NCI-H510A treated with DMSO at 0.1 percent for 48 hours (cell line): Measurements from ENCODE around the gene SORCS2.

Experiments
- DNase-seq: peaks from one replicate; lab custom pipeline; 2025; lab: John Stamatoyannopoulos, UW

The SORCS2 gene

DNA sequence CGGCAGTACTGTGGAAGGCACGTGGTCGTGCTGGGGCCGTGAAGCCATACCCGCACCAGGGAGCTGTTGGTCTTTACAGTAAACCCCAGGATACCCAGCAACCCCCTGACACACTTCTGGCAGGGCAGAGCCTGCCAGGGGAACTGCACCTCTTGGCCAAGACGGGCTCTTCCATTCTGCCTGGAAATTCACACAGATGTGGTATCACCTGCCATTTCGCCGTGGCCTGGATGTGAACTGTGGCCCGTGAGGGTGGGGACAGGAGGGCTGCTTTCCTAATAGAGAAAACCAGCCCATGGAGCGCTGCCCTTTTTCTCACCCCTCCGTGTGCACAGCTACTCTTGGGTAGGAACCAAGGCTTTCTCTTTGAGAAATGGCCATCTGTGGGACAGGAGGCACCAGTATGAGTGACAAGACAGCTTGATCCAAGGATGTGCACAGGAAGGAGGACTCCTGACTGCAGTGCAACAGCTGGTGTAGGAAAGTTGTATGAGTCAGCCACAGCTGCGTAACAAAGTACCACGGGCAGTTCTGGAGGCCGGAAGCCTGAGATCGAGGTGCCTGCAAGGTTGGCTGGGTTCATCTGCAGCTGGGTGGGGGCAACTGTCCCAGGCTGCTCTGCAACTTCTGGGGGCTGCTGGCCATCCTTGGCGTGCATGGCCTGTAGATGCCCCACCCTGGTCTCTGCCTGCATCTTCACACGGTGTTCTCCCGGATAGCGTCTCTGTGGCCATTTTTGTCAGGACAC, 146.7 kb downstream of the SORCS2 start:
- no peak for DNase-seq

DNA sequence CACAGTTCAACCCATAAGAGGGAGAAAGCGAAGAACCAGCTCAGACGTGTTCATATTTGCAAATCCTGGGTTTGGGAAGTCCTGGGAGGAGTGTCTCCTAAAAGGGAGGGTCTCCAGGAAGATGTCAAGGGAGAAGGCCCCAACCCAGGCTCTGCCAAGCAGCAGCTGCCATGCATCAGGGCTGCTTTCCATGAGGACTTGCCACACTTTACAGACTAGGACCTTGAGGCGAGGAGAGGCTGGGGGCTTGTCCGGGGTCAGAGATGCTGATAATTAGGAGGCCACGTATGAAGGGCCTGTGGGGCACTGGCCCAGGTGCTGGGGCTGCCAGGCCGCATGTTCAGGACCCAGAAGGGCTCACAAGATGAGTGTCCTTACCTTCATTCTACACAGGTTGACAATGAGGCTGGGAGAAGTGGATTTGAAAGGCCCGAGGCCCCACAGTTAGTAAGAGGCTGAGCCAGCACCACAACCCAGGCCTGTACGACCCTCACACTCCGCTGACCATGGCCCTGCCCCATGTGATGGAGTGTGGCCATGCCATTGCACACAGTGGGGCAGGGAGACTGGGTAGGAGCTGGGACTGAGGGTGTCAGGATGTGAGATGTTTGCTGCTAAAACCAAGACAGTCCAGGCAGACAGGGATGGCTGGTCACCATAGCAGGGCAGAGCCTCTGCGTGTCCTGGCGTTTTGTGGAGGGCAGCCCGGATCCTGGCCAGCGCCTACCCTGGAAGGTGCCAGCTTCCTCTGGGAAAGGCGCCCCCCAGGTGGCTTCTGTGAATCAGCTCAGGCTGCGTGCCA, 147.6 kb downstream of the SORCS2 start:
- DNase-seq = no peak

DNA sequence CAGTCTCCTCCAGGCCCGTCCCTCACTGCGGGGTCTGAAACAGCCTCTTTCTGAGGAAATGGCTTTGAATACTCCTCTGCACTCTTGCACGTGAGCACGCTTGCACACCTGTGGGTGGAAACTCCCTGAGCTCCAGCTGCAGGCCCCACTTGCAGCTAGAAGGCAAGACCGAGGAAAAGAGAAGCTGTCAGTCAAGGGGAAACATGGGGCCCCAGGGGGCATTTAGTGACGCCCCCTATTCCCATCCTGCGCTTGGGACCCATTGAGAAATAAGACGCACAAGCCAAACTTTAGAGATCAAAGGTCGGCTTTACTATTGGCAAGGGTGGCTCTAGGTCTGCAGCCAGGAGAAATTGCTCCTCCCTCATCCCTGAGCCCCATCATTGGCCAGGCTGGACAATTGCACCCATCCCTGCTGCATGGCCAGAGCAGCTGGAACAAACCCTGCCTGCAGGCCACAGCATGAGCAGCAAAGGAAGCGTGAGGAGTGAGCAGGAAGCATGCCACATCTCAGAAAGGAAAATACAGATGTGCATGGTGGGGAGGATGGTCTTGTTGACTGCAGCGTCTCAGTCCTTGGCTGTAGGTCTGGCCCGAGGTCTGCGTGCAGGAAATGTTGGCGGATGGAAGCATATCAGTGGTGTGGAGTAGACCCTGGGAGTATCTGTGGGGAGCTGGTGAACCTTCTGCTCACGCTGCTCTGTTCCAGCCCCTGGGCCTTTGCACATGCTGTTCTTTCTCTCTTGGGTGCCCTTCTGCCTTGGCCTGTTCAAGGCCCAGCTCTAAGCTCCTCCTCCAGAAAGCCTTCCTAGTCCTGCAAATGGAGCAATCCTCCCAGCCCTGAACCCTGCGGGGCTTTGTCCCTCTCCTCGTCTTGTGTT, 148.5 kb downstream of the SORCS2 start:
- DNase-seq = no peak

DNA sequence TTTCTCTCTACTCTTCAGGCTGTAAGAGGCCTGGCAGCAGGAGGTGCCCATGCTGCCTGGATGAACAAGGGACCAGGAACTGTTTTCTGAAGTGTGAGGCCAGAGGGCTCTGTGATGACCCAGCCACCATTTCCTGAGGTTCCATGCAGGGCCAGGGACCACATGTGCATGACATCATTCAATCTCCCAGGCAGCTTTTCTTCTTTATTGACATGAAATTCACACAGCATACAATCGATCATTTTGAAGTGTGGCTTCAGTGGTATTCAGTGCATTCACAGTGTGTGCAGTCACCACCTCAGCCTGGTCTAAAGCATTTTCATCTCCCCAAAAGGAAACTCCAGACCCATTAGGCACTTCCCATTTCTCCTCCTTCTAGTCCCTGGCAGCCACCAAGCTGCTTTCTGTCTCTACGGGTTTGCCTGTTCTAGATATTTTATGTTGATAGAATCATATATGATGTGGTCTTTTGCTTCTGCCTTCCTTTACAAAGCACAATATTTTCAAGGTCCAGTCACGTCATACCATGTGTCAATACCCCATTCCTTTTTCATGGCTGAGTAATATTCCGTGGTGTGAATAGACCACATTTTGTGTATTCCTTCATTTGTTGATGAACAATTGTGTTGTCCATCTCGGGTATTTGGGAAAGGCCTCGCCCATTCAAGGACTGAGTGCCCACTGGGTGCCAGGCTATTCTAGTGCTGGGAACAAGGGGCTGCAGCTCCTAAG, 149.3 kb downstream of the SORCS2 start:
- DNase-seq = no peak

GRCh38 chr4:7342223-7343080, 150.1 kb downstream of the SORCS2 start:
- DNase-seq = no peak

GRCh38 chr4:7343081-7343655, 150.8 kb downstream of the SORCS2 start:
- DNase-seq = no peak

GRCh38 chr4:7343950-7344349, 151.6 kb downstream of the SORCS2 start:
- DNase-seq = no peak

DNA sequence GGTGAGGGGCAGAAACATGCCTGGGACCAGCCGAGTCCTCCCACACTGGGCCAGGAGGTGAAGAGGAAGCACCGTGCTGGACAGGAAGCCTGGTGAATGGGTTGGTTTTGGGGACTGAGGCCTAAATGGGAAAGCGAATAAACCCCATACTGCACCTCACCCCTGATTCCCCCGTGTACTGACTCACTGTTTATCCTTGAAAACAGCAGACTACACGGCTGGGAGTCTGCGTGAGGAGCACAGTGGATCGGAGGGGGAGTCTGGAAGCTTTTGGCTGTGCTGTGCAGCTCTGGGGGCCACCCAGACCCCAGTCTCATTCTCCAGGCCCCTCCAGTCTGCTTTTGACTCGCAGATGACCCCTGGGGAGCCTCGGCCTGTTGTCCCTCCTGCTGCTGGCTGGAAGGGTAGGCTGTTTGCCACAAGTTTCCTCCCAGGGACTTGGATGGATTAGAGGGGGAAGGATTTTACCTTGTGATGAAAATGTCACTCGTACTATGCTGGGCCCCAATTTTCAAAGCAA, 152.4 kb downstream of the SORCS2 start:
- no peak for DNase-seq

DNA sequence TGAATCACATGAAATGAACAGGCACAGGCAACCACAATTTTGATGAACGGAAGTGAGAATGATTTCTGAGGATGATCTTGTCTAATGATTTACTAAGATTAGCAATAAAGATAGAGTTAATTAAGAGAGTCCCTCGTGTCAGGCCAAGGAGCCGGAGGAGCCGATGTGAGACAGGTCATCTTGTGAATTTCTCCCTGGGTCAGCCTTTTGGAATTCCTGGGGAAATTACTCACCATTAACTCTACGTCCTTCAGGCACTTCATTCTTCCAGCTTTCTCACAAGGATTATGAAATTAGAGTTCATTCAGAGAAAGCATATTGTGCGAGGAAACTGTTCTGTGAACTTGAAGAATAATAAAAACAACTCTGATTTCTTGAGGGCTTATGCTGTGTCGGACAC, 155.6 kb downstream of the SORCS2 start:
- no peak for DNase-seq

GRCh38 chr4:7348946-7349900, 156.9 kb downstream of the SORCS2 start:
- DNase-seq = peak; percentile 57

GRCh38 chr4:7350396-7350795, 158.1 kb downstream of the SORCS2 start:
- DNase-seq = no peak

DNA sequence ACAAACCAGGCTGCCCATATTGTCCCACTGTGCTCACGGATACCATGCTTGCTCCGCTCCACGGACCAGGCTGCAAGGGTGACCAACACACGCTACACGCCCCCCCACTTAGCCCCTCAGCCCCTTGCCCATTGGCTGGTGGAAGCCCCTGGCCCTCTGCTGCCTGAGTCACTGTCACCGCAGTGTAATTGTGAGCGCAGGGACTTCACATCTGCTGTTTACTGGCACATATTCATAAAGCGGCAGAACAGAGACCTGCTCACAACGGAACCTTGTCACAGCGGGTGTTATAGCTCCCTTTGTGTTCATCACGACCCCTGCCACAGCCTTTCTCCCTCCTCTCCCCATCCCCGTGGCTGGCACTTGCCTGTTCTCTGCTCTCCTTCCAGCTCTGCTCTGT, 158.7 kb downstream of the SORCS2 start:
- no peak for DNase-seq

- DNase-seq = peak; percentile 63
Measured at GRCh38 chr4:7352486-7352885, 160.1 kb downstream of the SORCS2 start.

DNA sequence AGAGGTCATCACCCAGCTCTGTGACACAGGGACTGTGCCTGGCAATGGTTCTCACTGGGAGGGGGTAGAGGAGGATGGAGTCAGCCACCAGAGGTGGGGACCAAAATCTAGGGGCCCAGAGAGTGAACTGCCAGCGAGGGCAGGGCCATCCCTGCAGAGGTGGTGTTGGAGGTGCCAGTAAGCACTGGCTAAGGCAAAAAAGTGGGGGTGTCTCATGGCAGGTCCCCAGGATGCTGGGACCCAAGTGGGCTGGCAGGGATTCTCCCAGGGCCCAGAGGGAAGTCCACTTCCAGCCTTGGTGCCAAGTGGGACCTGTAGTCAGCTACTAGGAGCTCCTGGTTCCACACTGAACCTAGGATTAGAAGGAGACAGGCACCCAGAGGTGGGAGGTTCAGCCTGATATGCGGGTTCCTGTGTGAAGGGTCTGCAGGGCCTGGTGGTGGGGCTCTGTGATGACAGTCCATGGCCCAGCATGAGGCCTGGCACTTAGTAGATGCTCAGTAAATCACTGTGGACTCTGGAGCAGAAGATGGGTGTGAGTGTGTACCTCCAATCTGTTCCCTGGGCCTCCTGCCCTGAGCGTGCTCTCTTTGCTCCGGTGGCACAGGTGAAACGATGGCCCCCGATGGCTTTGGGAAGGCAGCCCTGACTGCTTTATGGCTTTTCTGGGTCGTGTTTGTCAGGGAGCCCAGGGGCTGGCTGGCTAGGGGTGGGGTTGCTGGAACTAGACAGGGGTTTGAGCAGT, 160.9 kb downstream of the SORCS2 start:
- DNase-seq = no peak

DNA sequence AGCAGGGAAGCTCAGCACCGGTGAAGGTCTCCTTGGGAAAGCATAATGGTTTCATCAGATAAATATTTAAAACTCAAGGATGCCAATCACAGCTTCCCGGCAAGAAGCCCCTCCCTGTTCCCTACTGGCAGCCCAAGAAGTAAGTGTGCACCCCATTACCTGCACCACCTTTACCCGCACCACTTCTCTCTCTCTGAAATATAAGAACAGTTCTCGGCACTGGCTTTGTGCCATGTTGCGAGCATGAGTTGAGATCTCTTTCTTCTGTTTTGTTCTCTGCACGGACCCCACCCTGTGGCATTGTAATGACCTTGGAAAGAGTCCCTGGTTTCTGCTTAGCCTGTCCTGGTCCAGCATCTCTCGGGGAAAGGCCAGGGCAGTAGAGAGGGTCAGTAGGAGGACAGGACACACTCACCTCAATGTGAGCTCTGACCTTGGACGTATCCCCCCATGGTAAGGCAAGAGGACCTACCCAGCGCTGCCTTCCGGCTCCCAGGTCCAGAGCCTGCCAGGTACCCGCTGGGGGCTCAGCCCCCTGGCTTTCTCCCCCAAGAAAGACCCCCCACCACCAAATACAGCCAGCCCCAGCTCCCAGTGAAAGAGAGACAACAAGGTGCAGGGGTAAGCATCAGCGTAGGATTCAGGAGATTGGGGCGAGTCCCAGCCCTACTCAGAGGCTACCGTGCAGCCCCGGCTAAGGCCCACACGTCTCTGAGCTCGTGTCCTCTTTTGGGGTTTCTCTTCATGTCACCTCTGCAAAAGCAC, 161.7 kb downstream of the SORCS2 start:
- no peak for DNase-seq

- DNase-seq = no peak
Measured at GRCh38 chr4:7354927-7355326, 162.6 kb downstream of the SORCS2 start.

- no peak for DNase-seq
Measured at GRCh38 chr4:7355795-7356194, 163.5 kb downstream of the SORCS2 start.
